Neural crest cell (in vitro differentiated cells): ENCODE measurements around the gene RAB36. TPM values are rescaled to one million over a fixed set of nuclear protein-coding genes. Genes with fewer than 3 reads are reported as not detected.

ENCODE experiments used
- DNase-seq: peaks from one replicate; pipeline ENCODE4 v3.0.0; 2021; ENCODE audit warnings: low read depth, mixed read lengths, low spot score
- H3K27ac Mint-ChIP-seq: one replicate; pipeline ENCODE4 v1.8.0; 2021; ENCODE audit warnings: mild to moderate bottlenecking, mixed read lengths; ENCODE audit not compliant: unreplicated experiment
- H3K27me3 Mint-ChIP-seq: 2 replicates; pipeline ENCODE4 v1.8.0; 2021; ENCODE audit warnings: low read depth, mild to moderate bottlenecking, mixed read lengths
- H3K36me3 Mint-ChIP-seq: 2 replicates; pipeline ENCODE4 v1.8.0; 2021; ENCODE audit warnings: low read depth, mild to moderate bottlenecking, mixed read lengths
- H3K4me1 Mint-ChIP-seq: 2 replicates; pipeline ENCODE4 v1.8.0; 2021; ENCODE audit warnings: mixed read lengths
- H3K4me3 Mint-ChIP-seq: one replicate; pipeline ENCODE4 v1.8.0; 2021; ENCODE audit warnings: mild to moderate bottlenecking, mixed read lengths
- H3K9me3 Mint-ChIP-seq: 2 replicates; pipeline ENCODE4 v1.8.0; 2021; ENCODE audit warnings: mixed read lengths
- CTCF ChIP-seq: fragments of 200-600 bp; sonication (generic); conservative IDR thresholded peaks from 2 replicates; pipeline ENCODE4 v1.5.0; 2021; ENCODE audit warnings: antibody characterized with exemption, mild to moderate bottlenecking
- total RNA-seq: library from RNA; stranded (reverse); gene quantifications from 2 replicates; pipeline ENCODE4 v1.2.1, GENCODE V29; 2021

The RAB36 gene
- total RNA-seq, 1 donor from 2014 or later = 14.4 TPM

GRCh38 chr22:23202812-23203451, 57.7 kb downstream of the RAB36 start:
- DNase-seq = no peak
- Mint-ChIP-seq H3K4me3 (no peak overlapping the region), H3K27ac (peak overlapping the region; percentile 7), H3K4me1 (peaks cover 46% of the 10 kb centered on the region), H3K9me3 (no peaks in the 10 kb centered on the region), H3K27me3 (no peaks in the 10 kb centered on the region), H3K36me3 (peaks cover 2% of the 10 kb centered on the region)
- no peak for TF ChIP-seq CTCF

GRCh38 chr22:23203452-23204124, 58.3 kb downstream of the RAB36 start:
- peaks cover 46% of the 10 kb centered on the region for H3K4me1 Mint-ChIP-seq
- TF ChIP-seq CTCF = no peak
- DNase-seq = no peak
- H3K27ac Mint-ChIP-seq = peak overlapping the region; percentile 7
- H3K27me3 Mint-ChIP-seq = no peaks in the 10 kb centered on the region
- peaks cover 2% of the 10 kb centered on the region for H3K36me3 Mint-ChIP-seq
- H3K4me3 Mint-ChIP-seq = no peak overlapping the region
- no peaks in the 10 kb centered on the region for H3K9me3 Mint-ChIP-seq

- Mint-ChIP-seq H3K4me3 (no peak overlapping the region), H3K27me3 (no peaks in the 10 kb centered on the region), H3K27ac (no peak overlapping the region), H3K9me3 (no peaks in the 10 kb centered on the region), H3K36me3 (peaks cover 2% of the 10 kb centered on the region), H3K4me1 (peaks cover 44% of the 10 kb centered on the region)
- no peak for TF ChIP-seq CTCF
- DNase-seq = no peak
Observed at GRCh38 chr22:23204125-23204488, 58.8 kb downstream of the RAB36 start.

- Mint-ChIP-seq H3K36me3 (peaks cover 2% of the 10 kb centered on the region), H3K27me3 (no peaks in the 10 kb centered on the region), H3K27ac (no peak overlapping the region), H3K4me1 (peaks cover 39% of the 10 kb centered on the region), H3K9me3 (no peaks in the 10 kb centered on the region), H3K4me3 (no peak overlapping the region)
- DNase-seq = no peak
- TF ChIP-seq CTCF = no peak
Observed at GRCh38 chr22:23204541-23205157, 59.4 kb downstream of the RAB36 start.

- no peak for TF ChIP-seq CTCF
- Mint-ChIP-seq H3K4me3 (no peak overlapping the region), H3K27ac (peak overlapping the region; percentile 27), H3K9me3 (no peaks in the 10 kb centered on the region), H3K4me1 (peaks cover 39% of the 10 kb centered on the region), H3K27me3 (no peaks in the 10 kb centered on the region), H3K36me3 (peaks cover 2% of the 10 kb centered on the region)
- no peak for DNase-seq
Observed at GRCh38 chr22:23205339-23206049, 60.2 kb downstream of the RAB36 start.
